Activated naive CD4-positive, alpha-beta T cell (primary cell): ENCODE data around the gene MYL12A.
A peak's percentile ranks its signal among the peaks of the same experiment; 100 is the strongest.
"Not testable (repeated sequence)": the region's sequence is repeated elsewhere in the genome, so short reads cannot be mapped to it uniquely, and the experiment has no call there.

Experiments used
- DNase-seq, 4 experiments: peaks; one replicate each; lab custom pipeline; 2025; lab: John Stamatoyannopoulos, UW

The MYL12A gene

GRCh38 chr18:3247240-3248061, at the start of gene MYL12A:
MYL12A (plus strand) TSS chr18:3247801; CDS start chr18:3253248, 5,447 bp downstream.
- peak; percentile 62 to 86 (median 80) for DNase-seq

- not testable (repeated sequence) for DNase-seq
These were observed 49.2 kb upstream of the MYL12A start for GRCh38 chr18:3198260-3198860.

DNA sequence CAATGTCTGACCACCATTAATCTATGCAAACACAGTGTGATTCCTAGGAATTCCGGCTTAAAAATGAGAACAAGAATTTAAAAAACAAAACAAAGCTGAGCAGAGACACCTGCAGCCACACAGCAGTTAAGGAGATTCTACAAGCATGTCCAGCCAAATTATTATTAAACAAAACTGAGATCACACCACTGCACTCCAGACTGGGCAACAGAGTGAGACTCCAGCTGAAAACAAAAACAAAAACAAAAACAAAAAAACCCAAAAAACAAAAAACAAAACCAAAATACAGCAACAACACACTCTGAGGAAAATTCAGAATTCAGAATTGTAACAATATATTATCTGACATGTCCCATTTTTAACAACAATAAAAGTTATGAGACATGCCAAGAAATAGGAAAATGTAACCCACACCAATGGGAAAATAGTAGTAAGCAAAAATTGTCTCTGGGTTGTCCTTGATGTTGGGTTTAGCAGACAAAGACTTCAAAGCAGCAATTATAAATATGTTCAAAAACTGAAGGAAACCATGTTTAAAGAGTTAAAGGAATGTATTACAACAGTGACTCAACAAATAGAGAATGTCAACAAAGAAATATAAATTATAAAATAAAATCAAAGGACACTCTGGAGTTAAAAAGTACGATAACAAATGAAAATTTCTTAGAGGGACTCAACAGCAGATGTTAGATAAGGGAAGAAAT, 47.5 kb upstream of the MYL12A start:
- no peak for DNase-seq

DNA sequence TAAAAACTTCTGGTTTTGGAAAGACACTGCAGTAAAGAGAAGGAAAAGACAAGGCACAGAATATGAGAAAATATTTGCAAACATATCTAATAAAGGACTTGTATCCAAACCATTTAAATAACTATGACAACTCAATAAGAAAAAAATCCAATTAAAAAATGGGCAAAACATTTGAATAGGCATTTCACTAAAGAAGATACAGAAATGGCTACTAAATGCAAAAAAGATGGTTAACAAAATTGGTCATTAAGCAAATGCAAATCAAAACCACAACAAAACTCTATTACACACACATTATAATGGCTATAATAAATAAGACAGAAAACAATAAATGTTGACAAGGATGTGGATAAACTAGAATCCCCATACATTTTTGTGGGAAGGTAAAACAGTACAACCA, 42.4 kb upstream of the MYL12A start:
- no peak for DNase-seq

GRCh38 chr18:3207565-3207964, 40.0 kb upstream of the MYL12A start:
- DNase-seq, result no peak

- no peak for DNase-seq
These were observed 37.6 kb upstream of the MYL12A start for GRCh38 chr18:3209859-3210569.

DNA sequence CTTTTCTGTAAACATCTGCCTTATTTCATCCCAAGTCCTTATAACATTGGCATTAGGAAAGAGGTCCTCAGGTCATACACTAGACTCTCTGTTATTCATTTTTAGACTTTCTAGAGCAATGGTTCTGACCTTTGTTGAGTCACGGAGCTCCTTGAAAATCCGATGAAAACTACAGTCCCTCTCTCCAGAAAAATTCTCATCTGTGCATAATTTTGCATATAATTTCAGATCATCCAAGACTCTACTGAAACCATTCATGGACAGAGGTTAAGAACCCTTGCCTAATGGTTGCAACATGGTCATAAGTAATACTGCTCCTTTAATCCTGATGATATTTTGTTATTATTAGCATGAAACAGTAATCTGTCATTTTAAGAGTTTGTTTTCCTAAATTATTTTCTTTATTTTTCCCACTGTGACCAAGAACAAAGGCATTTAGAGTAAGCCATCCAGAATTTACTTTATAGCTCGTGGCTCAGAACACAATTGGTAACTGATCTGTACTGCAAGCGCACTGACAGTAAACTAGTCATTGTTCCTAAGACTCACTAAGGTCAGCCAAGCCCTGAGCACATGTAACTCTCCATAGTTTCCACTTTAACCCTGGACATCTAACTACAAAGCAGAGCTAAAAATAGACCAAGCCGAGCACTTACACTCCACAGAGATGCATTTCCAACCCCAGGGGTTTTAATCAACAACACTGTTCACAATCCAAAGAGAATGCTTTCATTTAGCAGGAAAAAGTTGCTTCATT, 36.2 kb upstream of the MYL12A start:
- no peak for DNase-seq

DNA sequence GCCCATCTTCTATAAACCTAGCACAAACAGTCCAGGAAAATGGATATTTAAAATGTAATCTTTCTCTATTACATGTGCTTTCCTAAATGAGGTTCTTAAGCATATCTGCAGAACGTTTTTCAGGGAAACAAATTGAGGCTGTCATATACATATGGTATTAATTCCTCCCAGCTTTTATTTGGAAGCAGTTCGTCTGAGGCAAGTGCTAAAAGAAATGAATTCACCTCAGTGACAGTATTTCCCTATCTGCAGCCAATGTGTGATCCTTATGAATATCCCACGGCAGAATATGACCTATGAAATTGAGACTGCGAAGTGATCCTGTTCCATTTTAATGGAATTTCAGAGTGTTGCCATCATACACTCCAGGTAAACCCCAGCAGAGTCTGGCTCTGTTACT, 34.9 kb upstream of the MYL12A start:
- no peak for DNase-seq

GRCh38 chr18:3213300-3214059, 34.1 kb upstream of the MYL12A start:
- DNase-seq, result no peak

- DNase-seq, result no peak
These were observed 32.6 kb upstream of the MYL12A start for GRCh38 chr18:3214855-3215637.

DNA sequence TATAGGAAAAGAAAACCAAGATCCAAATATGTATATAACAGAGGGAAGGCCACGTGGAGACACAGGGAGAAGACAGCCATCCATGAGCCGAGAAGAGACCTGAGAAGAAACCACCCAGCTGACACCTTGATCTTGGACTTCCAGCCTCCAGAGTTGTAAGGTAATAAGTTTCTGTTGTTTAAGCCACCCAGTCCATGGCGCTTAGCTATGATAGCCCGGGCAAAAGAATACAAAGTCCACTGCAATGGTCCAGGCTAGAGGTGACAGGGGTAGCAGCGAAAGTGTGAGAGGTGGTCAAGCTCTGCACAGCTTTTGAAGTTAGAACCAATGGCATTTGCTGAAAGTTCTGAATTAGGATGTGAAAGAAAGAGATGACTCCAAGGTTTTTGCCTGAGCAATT, 30.6 kb upstream of the MYL12A start:
- DNase-seq, result no peak

DNA sequence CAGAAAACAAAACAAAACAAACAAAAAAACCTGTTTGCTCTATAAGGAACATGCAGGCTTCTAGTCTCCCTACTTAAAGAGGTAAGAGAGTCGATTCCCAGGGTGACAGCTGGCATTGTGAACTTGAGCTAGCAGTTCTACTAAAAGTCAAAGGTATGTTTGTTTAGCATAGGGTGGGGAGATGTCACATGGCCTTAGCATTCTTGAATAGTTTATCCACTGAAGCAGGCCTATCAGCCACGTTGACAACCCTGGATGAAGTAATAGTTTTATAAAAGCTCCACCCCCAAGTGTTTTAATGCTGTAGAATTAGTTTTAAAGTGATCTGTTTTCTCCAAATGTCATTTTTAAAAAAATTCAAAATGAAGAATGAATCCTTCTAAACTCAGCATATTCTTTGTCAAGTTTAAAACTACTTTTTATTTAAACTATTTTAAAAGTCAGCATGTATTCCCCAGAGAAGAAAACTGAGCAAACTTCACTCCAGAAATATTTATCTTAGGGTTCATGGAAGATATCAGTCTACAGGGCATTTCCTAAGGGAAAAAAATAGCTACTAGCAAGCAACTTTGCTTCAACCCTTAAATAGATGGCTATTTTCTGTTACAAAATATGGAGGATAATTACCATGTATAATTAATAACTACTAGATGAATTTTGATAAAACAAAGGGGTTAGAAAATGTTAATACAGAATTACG, 29.5 kb upstream of the MYL12A start:
- no peak for DNase-seq

- no peak for DNase-seq
These were observed 28.8 kb upstream of the MYL12A start for GRCh38 chr18:3218819-3219218.

GRCh38 chr18:3219241-3219630, 28.4 kb upstream of the MYL12A start:
- no peak for DNase-seq

- no peak for DNase-seq
These were observed 27.8 kb upstream of the MYL12A start, which contains the start of gene MYOM1 for GRCh38 chr18:3219631-3220335. MYOM1 (minus strand) TSS chr18:3219968; CDS start chr18:3215223, 4,745 bp downstream.

DNA sequence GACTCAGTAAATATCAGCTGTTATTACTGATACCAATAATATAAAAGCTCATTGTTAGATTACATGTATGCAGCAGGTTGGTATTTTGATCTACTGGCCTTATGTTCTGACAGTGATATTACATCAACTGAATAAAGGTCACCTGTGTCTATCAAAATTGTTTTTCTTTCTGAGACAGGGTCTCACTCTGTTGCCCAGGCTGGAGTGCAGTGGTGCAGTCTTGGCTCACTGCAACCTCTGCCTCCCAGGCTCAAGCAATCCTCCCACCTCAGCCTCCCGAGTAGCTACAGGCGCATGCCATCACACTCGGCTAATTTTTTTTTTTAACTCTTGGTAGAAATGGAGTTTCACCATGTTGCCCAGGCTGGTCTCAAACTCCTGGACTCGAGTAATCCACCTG, 26.7 kb upstream of the MYL12A start:
- DNase-seq, result not testable (repeated sequence)

- no peak for DNase-seq
These were observed 26.1 kb upstream of the MYL12A start for GRCh38 chr18:3221496-3221895.

DNA sequence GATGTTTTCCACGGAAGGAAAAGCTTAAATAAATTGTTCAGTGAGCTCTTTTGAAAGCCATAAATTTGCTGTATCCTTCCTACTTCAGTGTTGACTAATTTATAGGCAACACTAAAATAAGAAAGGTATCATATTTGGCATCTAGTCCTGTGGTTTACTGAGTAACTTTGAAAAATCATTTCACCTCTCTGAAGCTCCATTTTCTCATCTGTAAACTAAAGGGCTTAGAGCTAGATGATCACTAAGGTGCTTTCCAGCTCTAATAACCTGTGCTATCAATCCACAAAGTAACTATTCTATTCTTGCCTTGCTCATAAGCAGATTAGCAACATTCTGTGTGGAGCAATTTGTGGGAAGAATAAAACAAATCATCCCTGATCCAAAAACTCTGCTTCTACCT, 24.2 kb upstream of the MYL12A start:
- DNase-seq, result no peak

- no peak for DNase-seq
These were observed 23.4 kb upstream of the MYL12A start for GRCh38 chr18:3224223-3224622.
